Amygdala (tissue), 56 donors: ENCODE data around the gene ST6GAL1.
"Not testable (repeated sequence)": the region's sequence is repeated elsewhere in the genome, so short reads cannot be mapped to it uniquely, and the experiment has no call there.

Source experiments
- DNase-seq, 56 donors: peaks; one replicate each; lab custom pipeline; 2025; lab: John Stamatoyannopoulos, UW

Gene ST6GAL1

GRCh38 chr3:186930143-186930640 lies at the start of gene ST6GAL1:
TSS of gene ST6GAL1 (plus strand) at chr3:186930526. CDS start at chr3:187042704, 112,178 bp downstream.
- peak in 39 of 56 donors; percentile 15 to 74 (median 44) for DNase-seq

DNA sequence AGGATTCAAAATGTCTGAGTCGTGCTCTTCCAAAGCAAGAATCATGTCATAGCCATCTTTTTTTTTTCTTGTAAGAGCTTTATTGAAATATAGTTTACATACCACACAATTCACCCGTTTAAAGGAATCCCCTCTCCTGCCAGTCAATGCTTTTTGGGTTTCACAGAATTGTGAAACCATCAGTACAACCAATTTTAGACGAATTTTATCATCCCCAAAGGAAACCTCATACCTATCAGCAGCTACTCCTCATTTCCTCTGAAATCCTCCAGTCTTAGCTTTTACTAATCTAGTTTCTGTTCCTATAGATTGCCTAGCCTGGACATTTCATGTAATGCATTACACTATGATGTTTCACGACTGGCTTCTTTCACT lies 48.2 kb upstream of the ST6GAL1 start:
- DNase-seq, result no peak

DNA sequence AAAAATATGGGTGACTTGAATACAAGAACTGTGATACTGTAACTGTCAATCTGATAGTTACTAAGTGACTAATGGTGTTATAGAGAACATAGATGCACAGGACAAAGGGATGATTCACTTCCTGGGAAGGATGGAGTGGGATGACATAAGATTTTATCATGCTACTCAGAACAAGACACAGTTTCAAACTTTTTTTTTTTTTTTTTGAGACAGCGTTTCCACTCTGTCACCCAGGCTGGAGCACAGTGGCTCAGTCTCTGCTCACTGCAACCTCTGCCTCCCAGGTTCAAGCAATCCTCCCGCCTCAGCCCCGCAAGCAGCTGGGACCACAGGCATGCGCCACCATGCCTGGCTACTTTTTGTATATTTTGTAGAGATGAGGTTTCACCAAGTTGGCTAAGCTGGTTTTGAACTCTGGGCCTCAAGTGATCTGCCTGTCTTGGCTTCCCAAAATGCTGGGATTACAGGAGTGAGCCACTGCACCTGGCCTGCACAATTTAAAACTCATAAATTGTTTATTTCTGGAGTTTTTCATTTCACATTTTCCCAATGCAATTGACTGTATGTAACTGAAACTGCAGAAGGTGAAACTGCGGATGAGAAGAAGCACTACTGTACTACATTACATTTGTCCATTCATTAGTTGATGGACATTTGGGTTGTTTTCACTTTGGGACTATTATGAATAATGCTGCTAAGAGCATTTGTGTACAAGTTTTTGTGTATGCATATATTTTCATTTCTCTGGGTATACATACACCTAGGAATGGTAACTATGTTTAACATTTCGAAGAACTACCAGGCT lies 47.2 kb upstream of the ST6GAL1 start:
- DNase-seq, result no peak

GRCh38 chr3:186883686-186884058 lies 46.7 kb upstream of the ST6GAL1 start:
- DNase-seq, result no peak

GRCh38 chr3:186884868-186885267 lies 45.5 kb upstream of the ST6GAL1 start:
- not testable (repeated sequence) for DNase-seq

DNA sequence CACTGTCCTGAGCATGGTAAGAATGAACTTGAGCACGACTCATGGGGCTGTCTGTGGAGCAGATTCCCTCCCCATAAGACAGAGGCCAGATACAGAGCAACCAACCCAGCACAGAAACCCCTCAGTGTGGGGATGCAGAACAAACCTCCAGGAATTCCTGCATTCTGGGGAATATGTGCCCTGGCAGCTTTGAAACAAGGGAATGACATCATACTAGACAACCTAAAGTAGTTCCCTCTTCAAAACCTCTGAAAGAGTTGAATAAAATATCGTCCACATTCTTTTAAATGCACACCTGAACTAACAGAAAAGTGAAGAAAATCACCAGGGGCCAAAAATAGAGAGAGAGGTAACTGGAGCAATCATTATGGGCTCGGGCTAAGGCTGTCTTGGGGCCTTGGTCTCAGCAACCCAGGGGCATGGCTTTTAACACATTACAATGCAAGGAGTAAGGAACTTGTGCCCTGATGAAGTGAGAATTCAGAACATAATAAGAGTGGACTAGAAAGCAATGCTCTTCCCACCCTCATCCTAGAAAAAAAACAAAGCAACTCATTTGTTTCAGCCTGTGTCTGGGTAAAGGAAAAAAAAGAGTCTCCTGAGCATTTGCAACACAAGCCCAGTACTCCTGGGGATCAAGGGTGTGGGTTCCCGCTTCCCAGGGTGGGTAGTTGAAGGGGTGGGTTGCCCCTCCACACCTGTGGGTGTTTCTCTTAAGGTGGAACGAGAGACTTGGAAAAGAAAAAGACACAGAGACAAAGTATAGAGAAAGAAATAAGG lies 43.9 kb upstream of the ST6GAL1 start:
- no peak for DNase-seq

GRCh38 chr3:186887507-186887938 lies 42.8 kb upstream of the ST6GAL1 start:
- not testable (repeated sequence) for DNase-seq

DNA sequence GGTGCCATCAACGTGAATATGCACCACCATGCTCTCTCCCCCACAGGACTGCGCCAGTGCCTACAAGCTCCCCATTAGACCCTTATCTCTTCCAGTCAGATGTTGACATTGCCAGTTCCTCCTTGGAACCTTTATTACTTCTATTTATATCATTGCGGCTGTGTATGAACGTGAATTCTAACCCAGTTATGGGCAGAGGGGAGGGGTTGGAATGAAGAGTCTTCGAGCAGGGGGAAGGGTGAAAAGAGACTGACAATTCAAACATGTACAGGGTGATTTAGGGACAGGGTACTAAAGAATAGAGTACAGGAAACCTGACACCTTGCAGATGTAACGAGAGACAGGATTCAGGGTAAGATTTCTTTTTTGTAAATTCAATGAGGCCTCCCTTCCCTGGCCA lies 41.8 kb upstream of the ST6GAL1 start:
- no peak for DNase-seq

- DNase-seq, result not testable (repeated sequence)
Observed at GRCh38 chr3:186889698-186890097, 40.6 kb upstream of the ST6GAL1 start.

- DNase-seq, result no peak
Observed at GRCh38 chr3:186890911-186891310, 39.4 kb upstream of the ST6GAL1 start.

DNA sequence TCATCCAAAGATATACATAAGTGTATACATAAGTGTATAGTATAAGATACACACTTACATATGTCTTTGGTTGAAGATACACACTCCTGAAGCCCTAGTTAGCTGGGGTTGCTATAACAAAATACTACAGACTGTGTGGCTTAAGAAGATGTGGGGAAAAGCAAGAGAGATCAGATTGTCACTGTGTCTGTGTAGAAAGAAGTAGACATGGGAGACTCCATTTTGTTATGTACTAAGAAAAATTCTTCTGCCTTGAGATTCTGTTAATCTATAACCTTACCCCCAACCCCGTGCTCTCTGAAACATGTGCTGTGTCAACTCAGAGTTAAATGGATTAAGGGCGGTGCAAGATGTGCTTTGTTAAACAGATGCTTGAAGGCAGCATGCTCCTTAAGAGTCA lies 37.3 kb upstream of the ST6GAL1 start:
- DNase-seq, result not testable (repeated sequence)

DNA sequence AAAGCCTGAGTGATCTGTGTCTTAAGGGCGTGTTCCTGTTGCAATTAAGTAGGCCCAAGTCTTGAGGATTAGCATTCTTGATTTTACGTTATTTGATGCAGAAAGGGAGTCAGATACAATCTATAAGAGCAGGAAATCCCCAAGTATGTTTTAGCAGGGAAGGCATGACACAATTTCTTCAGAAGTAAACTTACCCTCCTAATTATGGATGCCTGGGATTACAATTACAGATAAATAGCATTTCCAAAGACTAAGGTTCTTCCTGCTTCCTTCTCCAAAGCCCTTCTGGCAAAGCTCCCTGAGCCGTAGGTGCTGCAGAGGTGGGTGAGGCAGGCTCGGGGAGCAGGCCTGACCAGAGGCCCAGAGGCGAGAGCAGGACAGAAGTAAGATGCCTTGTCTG lies 34.9 kb upstream of the ST6GAL1 start:
- DNase-seq, result no peak

GRCh38 chr3:186896006-186896405 lies 34.3 kb upstream of the ST6GAL1 start:
- no peak for DNase-seq

DNA sequence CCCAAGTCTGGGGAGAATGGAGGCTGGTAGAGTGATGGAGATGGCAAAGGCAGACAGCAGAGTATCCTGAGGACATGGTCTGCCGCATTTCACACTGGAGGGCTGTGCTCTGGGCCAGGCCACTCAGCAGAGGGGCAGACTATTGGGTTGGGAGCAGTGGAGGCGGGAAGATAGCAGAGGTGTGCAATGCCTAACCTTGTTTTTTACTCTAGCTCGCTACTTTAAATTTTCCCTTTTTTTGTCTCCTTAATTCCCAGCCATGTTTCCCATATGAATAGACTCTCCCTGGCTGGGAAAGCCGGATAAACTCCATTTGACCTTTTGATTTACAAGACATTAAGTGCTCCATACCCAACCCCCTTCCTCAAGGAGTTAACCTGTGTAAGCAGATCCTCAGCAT lies 33.5 kb upstream of the ST6GAL1 start:
- no peak for DNase-seq

- no peak for DNase-seq
Observed at GRCh38 chr3:186901135-186901734, 29.1 kb upstream of the ST6GAL1 start.

- no peak for DNase-seq
Observed at GRCh38 chr3:186902154-186902553, 28.2 kb upstream of the ST6GAL1 start.

DNA sequence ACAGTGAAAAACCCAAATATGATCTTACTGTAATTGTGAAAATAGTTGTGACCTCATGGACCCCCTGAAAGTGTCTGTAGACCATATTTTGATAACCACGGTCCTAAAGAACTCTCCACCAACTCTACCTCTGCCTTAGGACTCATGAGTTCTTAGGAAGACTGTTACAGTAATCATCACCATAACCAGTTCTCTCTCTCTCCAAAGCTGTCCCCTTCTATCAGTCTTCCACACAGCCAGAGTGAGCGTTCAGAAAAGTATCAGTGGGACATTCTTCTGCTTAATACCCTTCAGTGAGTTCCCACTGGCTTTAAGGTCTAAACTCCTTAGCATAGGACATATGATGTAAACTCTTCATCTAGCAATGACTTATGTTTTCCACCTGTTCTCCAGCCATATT lies 27.6 kb upstream of the ST6GAL1 start:
- DNase-seq, result no peak

- not testable (repeated sequence) for DNase-seq
Observed at GRCh38 chr3:186903676-186904075, 26.6 kb upstream of the ST6GAL1 start.

DNA sequence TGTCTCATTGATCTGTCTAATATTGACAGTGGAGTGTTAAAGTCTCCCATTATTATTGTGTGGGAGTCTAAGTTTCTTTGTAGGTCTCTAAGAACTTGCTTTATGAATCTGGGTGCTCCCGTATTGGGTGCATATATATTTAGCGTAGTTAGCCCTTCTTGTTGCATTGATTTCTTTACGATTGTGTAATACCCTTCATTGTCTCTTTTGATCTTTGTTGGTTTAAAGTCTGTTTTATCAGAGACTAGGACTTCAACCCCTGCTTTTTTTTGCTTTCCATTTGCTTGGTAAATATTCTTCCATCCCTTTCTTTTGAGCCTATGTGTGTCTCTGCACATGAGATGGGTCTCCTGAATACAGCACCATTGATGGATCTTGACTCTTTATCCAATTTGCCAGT lies 23.3 kb upstream of the ST6GAL1 start:
- DNase-seq, result not testable (repeated sequence)

DNA sequence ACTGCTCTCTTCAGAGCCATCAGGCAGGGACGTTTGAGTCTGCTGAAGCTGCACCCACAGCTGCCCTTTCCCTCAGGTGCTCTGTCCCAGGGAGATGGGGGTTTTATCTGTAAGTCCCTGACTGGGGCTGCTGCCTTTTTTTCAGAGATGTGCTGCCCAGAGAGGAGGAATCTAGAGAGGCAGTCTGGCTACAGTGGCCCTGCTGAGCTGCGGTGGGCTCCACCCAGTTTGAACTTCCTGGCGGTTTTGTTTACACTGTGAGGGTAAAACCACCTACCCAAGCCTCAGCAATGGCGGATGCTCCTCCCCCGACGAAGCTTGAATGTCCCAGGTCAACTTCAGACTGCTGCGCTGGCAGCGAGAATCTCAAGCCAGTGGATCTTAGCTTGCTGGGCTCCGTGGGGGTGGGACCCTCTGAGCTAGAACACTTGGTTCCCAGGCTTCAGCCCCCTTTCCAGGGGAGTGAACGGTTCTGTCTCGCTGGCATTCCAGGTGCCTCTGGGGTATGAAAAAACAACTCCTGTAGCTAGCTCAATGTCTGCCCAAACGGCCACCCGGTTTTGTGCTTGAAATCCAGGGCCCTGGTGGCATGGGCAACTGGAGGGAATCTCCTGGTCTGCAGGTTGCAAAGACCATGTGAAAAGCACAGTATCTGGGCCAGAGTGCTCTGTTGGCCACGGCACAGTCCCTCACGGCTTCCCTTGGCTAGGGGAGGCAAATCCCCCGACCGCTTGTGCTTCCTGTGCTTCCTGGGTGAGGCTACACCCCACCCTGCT lies 21.1 kb upstream of the ST6GAL1 start:
- DNase-seq, result no peak
